ENCODE data around the gene ZNF226.
"Not testable (repeated sequence)": the region's sequence is repeated elsewhere in the genome, so short reads cannot be mapped to it uniquely, and the experiment has no call there.

DNA sequence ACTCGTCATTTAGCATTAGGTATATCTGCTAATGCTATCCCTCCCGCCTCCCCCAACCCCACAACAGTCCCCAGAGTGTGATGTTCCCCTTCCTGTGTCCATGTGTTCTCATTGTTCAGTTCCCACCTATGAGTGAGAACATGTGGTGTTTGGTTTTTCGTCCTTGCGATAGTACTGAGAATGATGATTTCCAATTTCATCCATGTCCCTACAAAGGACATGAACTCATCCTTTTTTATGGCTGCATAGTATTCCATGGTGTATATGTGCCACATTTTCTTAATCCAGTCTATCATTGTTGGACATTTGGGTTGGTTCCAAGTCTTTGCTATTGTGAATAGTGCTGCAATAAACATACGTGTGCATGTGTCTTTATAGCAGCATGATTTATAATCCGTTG is 55.9 kb downstream of the ZNF226 start:
- TF ChIP-seq, protein P1, sequence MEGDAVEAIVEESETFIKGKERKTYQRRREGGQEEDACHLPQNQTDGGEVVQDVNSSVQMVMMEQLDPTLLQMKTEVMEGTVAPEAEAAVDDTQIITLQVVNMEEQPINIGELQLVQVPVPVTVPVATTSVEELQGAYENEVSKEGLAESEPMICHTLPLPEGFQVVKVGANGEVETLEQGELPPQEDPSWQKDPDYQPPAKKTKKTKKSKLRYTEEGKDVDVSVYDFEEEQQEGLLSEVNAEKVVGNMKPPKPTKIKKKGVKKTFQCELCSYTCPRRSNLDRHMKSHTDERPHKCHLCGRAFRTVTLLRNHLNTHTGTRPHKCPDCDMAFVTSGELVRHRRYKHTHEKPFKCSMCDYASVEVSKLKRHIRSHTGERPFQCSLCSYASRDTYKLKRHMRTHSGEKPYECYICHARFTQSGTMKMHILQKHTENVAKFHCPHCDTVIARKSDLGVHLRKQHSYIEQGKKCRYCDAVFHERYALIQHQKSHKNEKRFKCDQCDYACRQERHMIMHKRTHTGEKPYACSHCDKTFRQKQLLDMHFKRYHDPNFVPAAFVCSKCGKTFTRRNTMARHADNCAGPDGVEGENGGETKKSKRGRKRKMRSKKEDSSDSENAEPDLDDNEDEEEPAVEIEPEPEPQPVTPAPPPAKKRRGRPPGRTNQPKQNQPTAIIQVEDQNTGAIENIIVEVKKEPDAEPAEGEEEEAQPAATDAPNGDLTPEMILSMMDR (conservative IDR thresholded peaks at IDR 0.05; ENCODE audit: low read length) = not testable (repeated sequence)
- TF ChIP-seq EZH2phosphoT487 (IDR thresholded peaks at IDR 0.05; ENCODE audit: borderline replicate concordance, low read depth, low read length) = not testable (repeated sequence)

All from OCI-LY7 (cell line).